SJSA1 (cell line): ENCODE results near the gene CLIP4. TPM values are rescaled to one million over a fixed set of nuclear protein-coding genes. Genes with fewer than 3 reads are reported as not detected.
A peak's percentile ranks its signal among the peaks of the same experiment; 100 is the strongest.

ENCODE experiments used
- DNase-seq, 2 experiments: peaks; one replicate each; pipeline ENCODE4 v3.0.0-alpha.2; 2015 to 2020; ENCODE audit warnings: low spot score in 2 of 2, low read depth in 1 of 2
- H3K27ac ChIP-seq: fragments of 250-450 bp; sonication (Bioruptor Pico); 2 replicates; pipeline ENCODE4 v1.5.1; 2020; ENCODE audit warnings: mild to moderate bottlenecking, moderate library complexity
- H3K27me3 ChIP-seq: fragments of 250-450 bp; sonication (Bioruptor Pico); replicated peaks from 2 replicates; pipeline ENCODE4 v1.5.1; 2020; ENCODE audit warnings: mild to moderate bottlenecking, moderate library complexity
- H3K36me3 ChIP-seq: fragments of 250-450 bp; sonication (Bioruptor Pico); 2 replicates; pipeline ENCODE4 v1.5.1; 2020; ENCODE audit warnings: mild to moderate bottlenecking
- H3K4me1 ChIP-seq: fragments of 250-450 bp; sonication (Bioruptor Pico); replicated peaks from 2 replicates; pipeline ENCODE4 v1.6.1; 2021; ENCODE audit warnings: mild to moderate bottlenecking
- H3K4me3 ChIP-seq: fragments of 250-450 bp; sonication (Bioruptor Pico); 2 replicates; pipeline ENCODE4 v1.5.1; 2020; ENCODE audit warnings: mild to moderate bottlenecking
- H3K9me3 ChIP-seq: fragments of 250-450 bp; sonication (Bioruptor Pico); replicated peaks from 2 replicates; pipeline ENCODE4 v1.5.1; 2020; ENCODE audit warnings: mild to moderate bottlenecking
- total RNA-seq: library from RNA; depleted of rRNA; stranded (reverse); fragments of >200 nt; shearing (Covaris generic); gene quantifications from 2 replicates; pipeline ENCODE4 v1.2.3, GENCODE V29; 2014; rRNA removed

Gene CLIP4, protein sequence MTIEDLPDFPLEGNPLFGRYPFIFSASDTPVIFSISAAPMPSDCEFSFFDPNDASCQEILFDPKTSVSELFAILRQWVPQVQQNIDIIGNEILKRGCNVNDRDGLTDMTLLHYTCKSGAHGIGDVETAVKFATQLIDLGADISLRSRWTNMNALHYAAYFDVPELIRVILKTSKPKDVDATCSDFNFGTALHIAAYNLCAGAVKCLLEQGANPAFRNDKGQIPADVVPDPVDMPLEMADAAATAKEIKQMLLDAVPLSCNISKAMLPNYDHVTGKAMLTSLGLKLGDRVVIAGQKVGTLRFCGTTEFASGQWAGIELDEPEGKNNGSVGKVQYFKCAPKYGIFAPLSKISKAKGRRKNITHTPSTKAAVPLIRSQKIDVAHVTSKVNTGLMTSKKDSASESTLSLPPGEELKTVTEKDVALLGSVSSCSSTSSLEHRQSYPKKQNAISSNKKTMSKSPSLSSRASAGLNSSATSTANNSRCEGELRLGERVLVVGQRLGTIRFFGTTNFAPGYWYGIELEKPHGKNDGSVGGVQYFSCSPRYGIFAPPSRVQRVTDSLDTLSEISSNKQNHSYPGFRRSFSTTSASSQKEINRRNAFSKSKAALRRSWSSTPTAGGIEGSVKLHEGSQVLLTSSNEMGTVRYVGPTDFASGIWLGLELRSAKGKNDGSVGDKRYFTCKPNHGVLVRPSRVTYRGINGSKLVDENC
- 34.2 and 36.9 TPM in 2 replicates for total RNA-seq

DNA sequence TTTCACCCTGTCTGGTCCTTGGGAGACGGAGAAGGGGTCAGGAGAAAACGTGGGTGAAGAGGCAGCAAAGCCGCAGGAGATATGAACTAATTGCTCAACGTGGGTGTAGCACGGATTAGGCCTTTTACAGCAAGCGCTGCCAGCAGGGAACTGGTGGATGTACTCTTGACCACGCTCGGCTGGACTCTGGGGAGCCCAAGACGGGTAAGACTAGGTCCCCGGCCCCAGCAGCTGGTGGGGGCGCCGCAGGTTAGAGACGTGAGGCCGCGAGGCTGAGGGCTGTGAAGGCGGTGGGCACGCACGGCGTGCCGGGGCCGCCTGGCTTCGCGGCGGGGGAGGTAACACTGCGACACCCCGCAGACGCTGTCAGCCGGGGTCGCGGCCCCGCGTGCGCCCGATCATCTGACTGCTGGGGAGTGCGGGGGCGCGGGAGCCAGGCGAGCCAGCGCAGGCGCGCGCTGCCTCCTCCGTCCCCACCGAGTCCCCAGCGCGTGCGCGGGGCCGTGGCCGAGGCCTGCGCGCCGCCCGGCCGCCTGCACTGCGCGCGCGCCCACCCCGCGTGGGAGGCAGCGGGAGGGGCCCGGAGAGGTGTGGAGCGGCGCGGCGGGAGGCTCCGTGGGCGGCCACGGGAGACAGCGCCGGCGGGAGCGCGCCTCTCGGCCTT is at the start of gene CLIP4:
CLIP4 (plus strand) TSS at position 470 of the 664 bp plus-strand sequence. CDS start 5,974 bp downstream, outside the sequence.
- DNase-seq: peak in 1 of 2 experiments; percentile 50
- no peaks in the 10 kb centered on the region for H3K27me3 ChIP-seq
- no peaks in the 10 kb centered on the region for H3K36me3 ChIP-seq
- no peaks in the 10 kb centered on the region for H3K9me3 ChIP-seq
- peak within 1 kb of the TSS; percentile 64 for H3K4me3 ChIP-seq
- H3K27ac ChIP-seq: peak within 1 kb of the TSS; percentile 92
- peaks cover 57% of the 10 kb centered on the region for H3K4me1 ChIP-seq

DNA sequence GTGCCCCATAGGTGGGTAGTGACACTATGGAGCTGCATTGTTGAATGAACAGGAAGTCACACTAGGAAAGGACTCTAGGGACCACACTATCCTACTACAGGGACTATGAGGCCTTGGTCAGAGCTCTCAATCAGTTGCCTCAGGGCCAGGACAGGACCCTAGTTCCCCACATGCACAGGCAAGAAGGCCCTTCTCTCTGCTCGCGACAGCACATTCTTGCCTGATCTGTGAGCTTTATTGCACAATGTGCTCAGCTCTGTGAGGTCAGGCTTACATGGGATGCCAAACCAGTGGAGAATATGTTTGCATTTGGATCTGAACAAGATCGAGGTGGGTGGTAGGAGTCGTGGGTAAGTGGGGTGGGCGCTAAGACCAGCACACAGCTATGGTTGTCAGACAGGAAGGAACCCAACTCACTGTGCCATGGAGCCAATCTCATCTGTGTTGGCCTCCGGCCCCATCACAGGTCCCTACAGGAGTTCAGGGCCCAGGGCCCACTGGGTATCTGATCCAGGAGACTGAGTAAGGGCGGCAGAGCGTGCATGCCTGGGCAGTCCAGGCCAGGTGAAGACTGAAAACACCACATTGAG is 48.8 kb upstream of the CLIP4 start:
- no peaks in the 10 kb centered on the region for H3K27me3 ChIP-seq
- no peak for DNase-seq
- no peaks in the 10 kb centered on the region for H3K36me3 ChIP-seq
- no peak overlapping the region for H3K4me3 ChIP-seq
- no peaks in the 10 kb centered on the region for H3K4me1 ChIP-seq
- no peak overlapping the region for H3K27ac ChIP-seq
- no peaks in the 10 kb centered on the region for H3K9me3 ChIP-seq

DNA sequence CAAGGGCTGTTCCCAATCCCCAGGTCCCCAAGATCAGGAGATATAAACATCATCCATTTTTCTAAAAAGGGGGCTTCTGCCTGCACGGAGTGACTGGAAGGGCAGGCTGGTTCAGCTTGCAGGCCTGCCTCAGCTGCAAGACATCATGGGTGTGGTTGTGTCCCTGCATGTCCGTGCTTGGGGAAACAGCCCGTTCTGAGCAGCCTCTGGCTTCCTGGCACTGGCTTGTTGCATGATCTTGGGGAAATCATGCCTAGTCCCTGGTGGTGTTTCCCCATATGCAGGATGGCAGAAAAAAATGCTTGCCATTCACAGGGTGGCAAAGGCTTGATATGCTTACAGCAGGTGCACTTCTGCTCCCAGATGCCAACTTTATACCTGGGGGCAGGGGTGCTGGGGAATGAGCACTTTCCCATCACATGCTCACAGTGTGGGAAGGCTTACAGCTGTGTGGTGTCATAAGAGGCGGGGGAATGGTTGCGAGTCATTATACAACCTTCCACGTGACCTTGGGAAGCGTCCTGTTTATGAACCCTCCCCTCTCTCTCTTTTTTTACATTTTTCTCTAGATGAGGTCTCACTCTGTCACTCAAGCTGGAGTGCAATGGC is 48.1 kb upstream of the CLIP4 start:
- no peaks in the 10 kb centered on the region for H3K27me3 ChIP-seq
- H3K36me3 ChIP-seq: no peaks in the 10 kb centered on the region
- no peaks in the 10 kb centered on the region for H3K9me3 ChIP-seq
- H3K4me1 ChIP-seq: no peaks in the 10 kb centered on the region
- H3K4me3 ChIP-seq: no peak overlapping the region
- DNase-seq: no peak
- no peak overlapping the region for H3K27ac ChIP-seq

DNA sequence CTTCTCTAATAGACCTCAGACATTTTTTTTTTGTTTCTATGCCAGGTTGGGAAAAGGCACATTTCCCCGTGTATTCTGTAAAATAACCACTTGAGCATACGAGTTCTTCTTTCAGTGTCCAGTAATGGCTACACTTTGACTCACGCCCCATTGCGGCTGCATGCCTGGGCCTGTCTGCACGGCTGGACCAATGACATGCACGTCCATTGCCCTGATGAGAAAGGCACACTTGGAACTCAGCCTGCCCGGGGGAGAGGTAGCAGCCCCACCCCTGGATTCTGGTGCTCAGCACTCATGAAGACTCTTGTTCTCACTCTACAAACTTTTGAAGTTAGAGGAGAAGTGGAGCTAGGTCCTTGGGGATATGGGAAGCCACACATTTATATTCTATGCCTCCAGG is 46.7 kb upstream of the CLIP4 start:
- Histone ChIP-seq H3K9me3 (no peaks in the 10 kb centered on the region), H3K36me3 (no peaks in the 10 kb centered on the region), H3K4me1 (no peaks in the 10 kb centered on the region), H3K27ac (no peak overlapping the region), H3K27me3 (no peaks in the 10 kb centered on the region), H3K4me3 (no peak overlapping the region)
- no peak for DNase-seq

DNA sequence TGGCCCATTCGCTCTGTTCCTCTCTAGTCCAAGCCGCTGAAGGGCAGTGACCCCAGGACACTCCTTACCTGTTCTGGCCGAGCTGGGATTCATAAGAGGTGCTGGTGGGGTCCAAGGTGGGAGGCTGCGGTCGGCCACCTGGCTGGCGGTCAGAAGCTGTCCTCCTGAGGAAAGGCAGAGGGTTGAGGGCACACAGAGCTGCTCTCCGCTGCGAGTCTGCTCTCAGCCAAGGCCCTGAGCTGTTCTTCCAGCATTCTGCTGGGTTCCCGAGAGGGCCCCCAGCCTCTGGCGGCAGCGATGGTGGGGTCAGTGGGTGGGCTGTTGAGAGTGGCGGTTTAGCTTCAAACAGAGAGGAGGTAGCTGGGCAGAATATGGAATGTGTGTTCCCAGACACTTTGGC is 44.7 kb upstream of the CLIP4 start:
- H3K4me3 ChIP-seq: no peak overlapping the region
- H3K27me3 ChIP-seq: no peaks in the 10 kb centered on the region
- no peaks in the 10 kb centered on the region for H3K4me1 ChIP-seq
- H3K27ac ChIP-seq: no peak overlapping the region
- DNase-seq: no peak
- no peaks in the 10 kb centered on the region for H3K9me3 ChIP-seq
- H3K36me3 ChIP-seq: no peaks in the 10 kb centered on the region

DNA sequence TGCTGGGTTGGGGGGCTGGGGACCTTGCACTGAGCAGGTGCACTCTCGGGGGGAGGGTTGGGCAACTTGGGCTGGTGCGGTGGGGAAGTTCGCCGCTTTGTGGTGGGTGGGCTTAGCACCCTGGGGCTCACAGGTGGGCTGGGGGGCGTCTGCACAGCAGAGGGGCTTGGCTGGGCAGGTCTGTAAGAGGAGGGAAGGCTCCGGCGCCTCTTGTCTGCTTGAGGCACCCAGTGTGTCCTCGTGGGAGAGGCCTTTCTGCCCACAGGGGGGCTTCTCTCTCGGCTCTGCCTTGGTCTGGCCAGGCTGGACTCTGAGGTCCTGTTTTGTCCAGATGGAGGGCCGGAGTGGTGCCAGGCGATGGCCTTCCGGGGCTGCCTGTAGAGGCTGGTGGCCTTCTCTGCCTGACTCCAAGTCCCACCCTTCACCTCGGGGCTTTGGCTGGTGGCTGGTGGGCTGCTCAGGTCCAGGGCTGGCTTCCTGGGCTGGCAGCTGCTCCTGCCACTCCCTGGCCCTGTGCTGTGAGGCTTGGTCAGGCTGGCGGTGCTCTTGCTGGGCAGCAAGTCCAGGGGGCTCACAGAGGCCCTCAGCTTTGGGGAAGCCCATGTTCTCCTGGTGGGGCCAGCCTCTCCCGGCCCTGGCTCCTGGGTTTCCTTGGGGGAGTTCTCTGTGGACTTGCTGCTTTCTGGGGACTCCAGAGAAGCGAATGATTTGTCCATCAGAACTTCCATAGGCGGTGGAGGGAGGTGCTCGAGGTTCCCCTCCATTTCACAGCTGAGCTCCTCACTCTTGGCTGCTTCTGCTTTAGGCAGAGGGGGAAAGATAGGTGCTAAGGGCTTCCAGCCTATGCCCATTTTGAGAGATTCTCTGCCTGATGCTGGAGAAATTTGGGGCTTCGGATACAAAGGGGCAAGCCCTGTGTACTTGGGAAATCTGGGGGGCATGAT is 43.9 kb upstream of the CLIP4 start:
- Histone ChIP-seq H3K27me3 (no peaks in the 10 kb centered on the region), H3K36me3 (no peaks in the 10 kb centered on the region), H3K4me3 (no peak overlapping the region), H3K9me3 (no peaks in the 10 kb centered on the region), H3K27ac (no peak overlapping the region), H3K4me1 (peaks cover 3% of the 10 kb centered on the region; the same call in 1 of the 2 replicates)
- no peak for DNase-seq

DNA sequence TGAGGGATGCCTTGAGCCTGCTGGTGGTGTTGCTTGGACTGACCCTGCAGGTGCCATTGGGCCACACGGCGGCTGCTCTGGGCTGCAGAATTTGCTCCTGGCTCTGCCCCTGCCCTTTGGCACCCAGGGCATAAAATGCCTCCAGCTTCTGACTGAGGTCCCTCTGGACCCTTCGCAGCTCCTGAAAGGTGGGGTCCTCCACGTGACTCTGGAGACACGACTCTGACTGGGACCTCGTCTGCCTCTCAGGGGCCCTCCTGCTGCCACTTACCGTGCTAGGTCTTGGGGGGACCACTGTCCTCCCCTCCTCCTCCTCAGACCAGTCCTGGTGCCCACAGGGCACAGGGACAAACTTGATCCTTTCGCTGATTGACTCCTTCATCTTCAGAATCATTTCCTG is 43.0 kb upstream of the CLIP4 start:
- no peak overlapping the region for H3K27ac ChIP-seq
- no peaks in the 10 kb centered on the region for H3K36me3 ChIP-seq
- no peak for DNase-seq
- peaks cover 5% of the 10 kb centered on the region; the same call in 1 of the 2 replicates for H3K4me1 ChIP-seq
- H3K27me3 ChIP-seq: no peaks in the 10 kb centered on the region
- H3K4me3 ChIP-seq: no peak overlapping the region
- no peaks in the 10 kb centered on the region for H3K9me3 ChIP-seq

DNA sequence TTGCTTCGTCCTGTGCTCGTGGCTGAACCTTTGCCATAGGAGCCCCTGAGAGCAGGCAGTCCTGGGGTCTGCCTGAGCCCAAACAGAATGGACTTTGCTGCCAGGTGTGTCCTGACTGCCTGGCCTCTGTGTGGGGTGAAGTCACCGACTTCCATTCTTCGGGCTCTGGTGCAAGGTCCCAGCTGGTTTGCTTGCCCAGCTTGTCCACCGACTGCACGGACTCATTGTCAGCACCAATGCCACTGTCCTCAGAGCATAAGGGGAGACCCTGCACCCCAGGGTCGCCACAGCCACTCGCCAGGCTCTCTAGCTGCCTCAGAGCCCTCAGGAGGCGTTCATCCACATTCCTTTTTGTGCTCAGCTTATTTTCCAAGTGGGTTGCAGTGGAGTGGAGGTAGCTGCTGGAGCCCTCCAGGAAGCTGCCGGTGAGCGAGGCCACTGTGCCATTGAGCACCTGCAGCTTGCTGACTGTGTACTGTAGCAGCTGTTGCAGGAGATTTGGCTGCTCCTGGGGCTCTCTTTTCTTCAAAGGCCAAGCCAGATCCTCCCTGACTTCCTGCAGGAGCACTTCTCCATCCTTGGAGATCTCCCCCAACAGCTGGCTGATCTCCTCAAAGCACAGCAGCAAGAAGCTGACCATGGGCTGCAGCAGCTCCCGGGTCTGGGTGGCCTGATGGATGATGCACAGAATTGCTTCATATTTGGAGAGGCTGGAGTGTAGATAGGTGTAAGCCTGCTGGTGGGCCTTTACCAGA is 42.1 kb upstream of the CLIP4 start:
- Histone ChIP-seq H3K4me3 (no peak overlapping the region), H3K36me3 (no peaks in the 10 kb centered on the region), H3K9me3 (no peaks in the 10 kb centered on the region), H3K27me3 (no peaks in the 10 kb centered on the region), H3K4me1 (peaks cover 5% of the 10 kb centered on the region; the same call in 1 of the 2 replicates), H3K27ac (no peak overlapping the region)
- no peak for DNase-seq

DNA sequence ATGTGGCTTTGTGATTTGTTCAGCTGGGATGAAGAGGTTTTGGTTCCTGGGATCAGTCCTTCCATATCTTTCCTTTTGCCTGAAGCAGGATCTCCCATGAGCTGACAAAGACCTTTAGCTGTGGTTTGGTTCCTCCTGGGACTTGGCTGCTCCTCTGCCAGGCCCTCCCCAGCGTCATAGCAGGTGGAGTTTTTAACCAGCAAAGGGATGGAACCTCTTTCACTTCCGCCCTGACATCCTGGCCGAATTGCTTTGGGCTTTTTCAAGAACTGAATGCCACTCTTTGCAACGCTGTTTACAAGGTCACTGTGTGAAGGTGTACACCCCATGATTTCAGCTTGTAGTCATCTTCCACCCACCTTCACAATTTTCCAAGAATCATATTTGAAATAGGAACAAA is 41.3 kb upstream of the CLIP4 start:
- no peak for DNase-seq
- H3K36me3 ChIP-seq: no peaks in the 10 kb centered on the region
- no peaks in the 10 kb centered on the region for H3K9me3 ChIP-seq
- H3K4me1 ChIP-seq: peaks cover 5% of the 10 kb centered on the region; the same call in 1 of the 2 replicates
- no peak overlapping the region for H3K4me3 ChIP-seq
- H3K27me3 ChIP-seq: no peaks in the 10 kb centered on the region
- no peak overlapping the region for H3K27ac ChIP-seq

DNA sequence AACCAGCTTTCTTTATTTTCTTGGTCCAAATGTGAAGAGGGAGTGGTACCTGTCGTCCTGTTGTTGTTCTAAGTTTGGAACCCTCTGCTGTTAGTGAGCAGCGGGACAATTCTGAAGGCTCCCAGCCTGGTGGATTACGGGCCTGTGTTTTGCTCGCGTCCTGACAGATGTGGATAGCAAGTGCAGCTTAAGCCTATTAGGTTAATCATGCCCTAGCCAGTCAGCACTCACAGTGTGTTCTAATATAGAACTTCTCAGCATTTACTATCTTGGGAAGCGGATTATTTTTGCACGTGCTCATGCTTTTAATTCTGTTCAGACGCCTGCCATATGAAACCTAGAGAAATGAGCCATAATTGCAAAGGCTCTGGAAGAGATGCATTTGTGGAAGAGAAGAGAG is 40.8 kb upstream of the CLIP4 start, which contains the start of gene PCARE:
PCARE (minus strand) TSS at position 113 of the 400 bp plus-strand sequence. CDS start 262 bp downstream, outside the sequence.
- H3K27ac ChIP-seq: no peak within 1 kb of the TSS
- no peak within 1 kb of the TSS for H3K4me3 ChIP-seq
- no peak for DNase-seq
- no peaks in the 10 kb centered on the region for H3K36me3 ChIP-seq
- H3K9me3 ChIP-seq: no peaks in the 10 kb centered on the region
- peaks cover 5% of the 10 kb centered on the region; the same call in 1 of the 2 replicates for H3K4me1 ChIP-seq
- no peaks in the 10 kb centered on the region for H3K27me3 ChIP-seq

DNA sequence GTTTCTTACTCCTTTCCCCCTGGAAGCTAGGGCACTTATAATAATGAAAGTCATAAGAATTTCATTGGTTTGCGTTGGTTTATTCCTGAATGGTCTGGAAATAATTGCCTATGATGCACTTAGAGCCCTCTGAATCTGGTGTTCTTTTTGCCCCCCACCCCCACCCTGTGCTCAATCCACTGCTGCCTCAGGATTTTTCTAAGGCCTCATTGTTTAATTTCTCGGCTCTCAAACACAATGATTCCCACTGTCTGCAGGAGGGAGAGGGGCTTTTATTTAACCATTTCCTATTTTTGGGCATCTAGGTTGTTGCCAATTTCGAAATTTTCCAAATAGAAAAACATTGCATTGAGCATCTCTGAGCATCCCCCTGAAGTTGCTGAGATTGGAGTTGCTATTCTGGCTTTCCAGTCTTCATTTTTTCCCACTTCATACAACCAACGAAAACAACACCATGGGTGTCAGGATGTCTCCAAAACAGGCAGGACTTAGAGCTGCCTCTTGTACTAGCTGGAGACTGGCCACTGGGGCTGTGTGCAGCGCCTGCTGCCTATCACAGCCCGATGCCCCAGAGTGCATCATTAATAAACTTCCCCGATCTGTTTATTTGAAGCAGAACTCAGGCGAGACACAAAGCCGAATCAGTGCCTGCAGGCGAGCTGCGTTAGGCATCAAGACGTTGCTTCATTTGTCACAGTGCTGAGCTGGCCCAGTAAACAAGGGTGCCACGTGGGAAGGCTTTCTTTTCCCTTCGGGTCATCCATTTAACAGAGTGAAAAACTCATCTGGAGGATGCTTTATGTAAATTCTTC is 39.1 kb upstream of the CLIP4 start:
- Histone ChIP-seq H3K27me3 (no peaks in the 10 kb centered on the region), H3K4me3 (no peak overlapping the region), H3K27ac (no peak overlapping the region), H3K4me1 (peaks cover 5% of the 10 kb centered on the region; the same call in 1 of the 2 replicates), H3K9me3 (no peaks in the 10 kb centered on the region), H3K36me3 (no peaks in the 10 kb centered on the region)
- DNase-seq: peak in 1 of 2 experiments; percentile 6
